Measurements from ENCODE around the gene PEPD. TPM values are rescaled to one million over a fixed set of nuclear protein-coding genes. Genes with fewer than 3 reads are reported as not detected.

PEPD gene
- total and polyA plus RNA-seq, 4 donors: 37.3 to 211 (median 117) TPM

DNA sequence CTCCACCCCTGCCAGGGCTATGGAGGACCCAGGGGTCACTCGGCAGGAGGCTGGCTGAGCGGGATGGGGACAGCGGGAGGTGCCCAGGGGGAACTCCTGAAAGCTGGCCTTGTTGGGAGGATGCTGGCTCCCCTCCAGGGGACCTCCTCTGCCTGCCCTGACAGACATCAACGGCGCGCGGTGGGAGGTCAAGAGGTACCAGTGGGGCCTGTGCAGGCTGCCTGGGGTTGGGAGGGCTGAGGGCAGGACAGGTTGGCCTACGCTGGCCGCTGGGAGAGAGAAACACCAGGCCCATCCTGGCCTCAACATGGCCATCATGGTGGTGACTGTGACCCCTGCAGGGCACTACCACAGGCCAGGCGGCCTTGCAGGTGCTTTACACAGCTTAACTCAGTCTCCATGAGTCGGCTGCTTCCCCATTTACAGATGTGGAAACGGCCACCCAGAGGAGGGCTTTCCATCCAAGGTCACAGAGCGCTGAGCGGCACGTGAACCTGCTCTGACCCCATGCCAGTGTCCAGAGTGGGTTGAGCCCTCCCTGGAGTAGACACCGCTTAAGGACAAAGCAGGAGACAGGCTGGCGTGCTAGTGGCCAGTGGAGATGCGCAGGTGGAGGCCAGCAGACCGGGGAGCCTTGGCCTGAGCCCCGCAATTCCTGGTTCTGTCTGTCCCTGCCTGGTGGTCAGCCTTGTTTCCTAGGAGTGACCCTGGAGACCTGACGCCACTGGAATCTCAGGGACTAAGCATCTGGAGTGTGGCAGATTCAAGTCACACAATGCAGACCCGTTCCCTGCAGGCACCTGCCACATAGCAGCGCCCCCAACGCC, 120.5 kb downstream of the PEPD start:
- H3K27ac ChIP-seq (ENCODE audit: low read depth in 1 of 2, low read length in 2 of 2): peak overlapping the region; percentile 92 to 98
- WGBS: 67% methylated on average over 24 of the region's 24 CpGs
- H3K4me3 ChIP-seq (ENCODE audit: low read depth in 1 of 3, low read length in 3 of 3): no peak overlapping the region
- H3K4me1 ChIP-seq (ENCODE audit: control insufficient read depth in 4 of 4, insufficient read depth in 4 of 4, low read length in 3 of 4): peaks cover 51 to 95% (median 82%) of the 10 kb centered on the region in 4 donors
- TF ChIP-seq NR2F2 (IDR thresholded peaks at IDR 0.05) (peak; percentile 36), JUND (IDR thresholded peaks at IDR 0.05) (no peak), SP1 (IDR thresholded peaks at IDR 0.05) (peak; percentile 11), GABPA (IDR thresholded peaks at IDR 0.05 in 1 of 2, conservative IDR thresholded peaks at IDR 0.05 in 1 of 2) (no peak), FOXA1 (IDR thresholded peaks at IDR 0.05) (no peak), FOXA2 (IDR thresholded peaks at IDR 0.05) (no peak), HNF4G (IDR thresholded peaks at IDR 0.05) (no peak), TAF1 (conservative IDR thresholded peaks at IDR 0.05) (no peak), EGR1 (IDR thresholded peaks at IDR 0.05; ENCODE audit: low read depth in 2 of 2) (no peak), RAD21 (IDR thresholded peaks at IDR 0.05) (no peak), RXRA (IDR thresholded peaks at IDR 0.05) (peak; percentile 57 to 78), YY1 (IDR thresholded peaks at IDR 0.05) (no peak), HNF4A (conservative IDR thresholded peaks at IDR 0.05) (peak in 1 of 2 donors; percentile 4)
- TF ChIP-seq, protein P1, sequence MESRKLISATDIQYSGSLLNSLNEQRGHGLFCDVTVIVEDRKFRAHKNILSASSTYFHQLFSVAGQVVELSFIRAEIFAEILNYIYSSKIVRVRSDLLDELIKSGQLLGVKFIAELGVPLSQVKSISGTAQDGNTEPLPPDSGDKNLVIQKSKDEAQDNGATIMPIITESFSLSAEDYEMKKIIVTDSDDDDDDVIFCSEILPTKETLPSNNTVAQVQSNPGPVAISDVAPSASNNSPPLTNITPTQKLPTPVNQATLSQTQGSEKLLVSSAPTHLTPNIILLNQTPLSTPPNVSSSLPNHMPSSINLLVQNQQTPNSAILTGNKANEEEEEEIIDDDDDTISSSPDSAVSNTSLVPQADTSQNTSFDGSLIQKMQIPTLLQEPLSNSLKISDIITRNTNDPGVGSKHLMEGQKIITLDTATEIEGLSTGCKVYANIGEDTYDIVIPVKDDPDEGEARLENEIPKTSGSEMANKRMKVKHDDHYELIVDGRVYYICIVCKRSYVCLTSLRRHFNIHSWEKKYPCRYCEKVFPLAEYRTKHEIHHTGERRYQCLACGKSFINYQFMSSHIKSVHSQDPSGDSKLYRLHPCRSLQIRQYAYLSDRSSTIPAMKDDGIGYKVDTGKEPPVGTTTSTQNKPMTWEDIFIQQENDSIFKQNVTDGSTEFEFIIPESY (IDR thresholded peaks at IDR 0.05): no peak
- TF ChIP-seq, protein P2, sequence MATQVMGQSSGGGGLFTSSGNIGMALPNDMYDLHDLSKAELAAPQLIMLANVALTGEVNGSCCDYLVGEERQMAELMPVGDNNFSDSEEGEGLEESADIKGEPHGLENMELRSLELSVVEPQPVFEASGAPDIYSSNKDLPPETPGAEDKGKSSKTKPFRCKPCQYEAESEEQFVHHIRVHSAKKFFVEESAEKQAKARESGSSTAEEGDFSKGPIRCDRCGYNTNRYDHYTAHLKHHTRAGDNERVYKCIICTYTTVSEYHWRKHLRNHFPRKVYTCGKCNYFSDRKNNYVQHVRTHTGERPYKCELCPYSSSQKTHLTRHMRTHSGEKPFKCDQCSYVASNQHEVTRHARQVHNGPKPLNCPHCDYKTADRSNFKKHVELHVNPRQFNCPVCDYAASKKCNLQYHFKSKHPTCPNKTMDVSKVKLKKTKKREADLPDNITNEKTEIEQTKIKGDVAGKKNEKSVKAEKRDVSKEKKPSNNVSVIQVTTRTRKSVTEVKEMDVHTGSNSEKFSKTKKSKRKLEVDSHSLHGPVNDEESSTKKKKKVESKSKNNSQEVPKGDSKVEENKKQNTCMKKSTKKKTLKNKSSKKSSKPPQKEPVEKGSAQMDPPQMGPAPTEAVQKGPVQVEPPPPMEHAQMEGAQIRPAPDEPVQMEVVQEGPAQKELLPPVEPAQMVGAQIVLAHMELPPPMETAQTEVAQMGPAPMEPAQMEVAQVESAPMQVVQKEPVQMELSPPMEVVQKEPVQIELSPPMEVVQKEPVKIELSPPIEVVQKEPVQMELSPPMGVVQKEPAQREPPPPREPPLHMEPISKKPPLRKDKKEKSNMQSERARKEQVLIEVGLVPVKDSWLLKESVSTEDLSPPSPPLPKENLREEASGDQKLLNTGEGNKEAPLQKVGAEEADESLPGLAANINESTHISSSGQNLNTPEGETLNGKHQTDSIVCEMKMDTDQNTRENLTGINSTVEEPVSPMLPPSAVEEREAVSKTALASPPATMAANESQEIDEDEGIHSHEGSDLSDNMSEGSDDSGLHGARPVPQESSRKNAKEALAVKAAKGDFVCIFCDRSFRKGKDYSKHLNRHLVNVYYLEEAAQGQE (IDR thresholded peaks at IDR 0.05): no peak
- TF ChIP-seq, protein P3, sequence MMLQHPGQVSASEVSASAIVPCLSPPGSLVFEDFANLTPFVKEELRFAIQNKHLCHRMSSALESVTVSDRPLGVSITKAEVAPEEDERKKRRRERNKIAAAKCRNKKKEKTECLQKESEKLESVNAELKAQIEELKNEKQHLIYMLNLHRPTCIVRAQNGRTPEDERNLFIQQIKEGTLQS (IDR thresholded peaks at IDR 0.05): no peak
- TF ChIP-seq, protein P4, sequence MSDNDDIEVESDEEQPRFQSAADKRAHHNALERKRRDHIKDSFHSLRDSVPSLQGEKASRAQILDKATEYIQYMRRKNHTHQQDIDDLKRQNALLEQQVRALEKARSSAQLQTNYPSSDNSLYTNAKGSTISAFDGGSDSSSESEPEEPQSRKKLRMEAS (IDR thresholded peaks at IDR 0.05): no peak
- TF ChIP-seq, protein P5, sequence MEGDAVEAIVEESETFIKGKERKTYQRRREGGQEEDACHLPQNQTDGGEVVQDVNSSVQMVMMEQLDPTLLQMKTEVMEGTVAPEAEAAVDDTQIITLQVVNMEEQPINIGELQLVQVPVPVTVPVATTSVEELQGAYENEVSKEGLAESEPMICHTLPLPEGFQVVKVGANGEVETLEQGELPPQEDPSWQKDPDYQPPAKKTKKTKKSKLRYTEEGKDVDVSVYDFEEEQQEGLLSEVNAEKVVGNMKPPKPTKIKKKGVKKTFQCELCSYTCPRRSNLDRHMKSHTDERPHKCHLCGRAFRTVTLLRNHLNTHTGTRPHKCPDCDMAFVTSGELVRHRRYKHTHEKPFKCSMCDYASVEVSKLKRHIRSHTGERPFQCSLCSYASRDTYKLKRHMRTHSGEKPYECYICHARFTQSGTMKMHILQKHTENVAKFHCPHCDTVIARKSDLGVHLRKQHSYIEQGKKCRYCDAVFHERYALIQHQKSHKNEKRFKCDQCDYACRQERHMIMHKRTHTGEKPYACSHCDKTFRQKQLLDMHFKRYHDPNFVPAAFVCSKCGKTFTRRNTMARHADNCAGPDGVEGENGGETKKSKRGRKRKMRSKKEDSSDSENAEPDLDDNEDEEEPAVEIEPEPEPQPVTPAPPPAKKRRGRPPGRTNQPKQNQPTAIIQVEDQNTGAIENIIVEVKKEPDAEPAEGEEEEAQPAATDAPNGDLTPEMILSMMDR (IDR thresholded peaks at IDR 0.05; ENCODE audit: low read depth, low read length, missing input control): no peak
- no peak for DNase-seq (ENCODE audit: low spot score)
- no peaks in the 10 kb centered on the region for H3K9me3 ChIP-seq (ENCODE audit: control insufficient read depth in 4 of 4, low read length in 3 of 4)
- H3K9ac ChIP-seq (ENCODE audit: low read depth in 1 of 2, low read length in 2 of 2): peak overlapping the region in 1 of 2 donors; percentile 32
- no peaks in the 10 kb centered on the region for H3K27me3 ChIP-seq (ENCODE audit: control insufficient read depth in 4 of 4, insufficient read depth in 4 of 4, low read length in 3 of 4)
- H3K36me3 ChIP-seq (ENCODE audit: control insufficient read depth in 4 of 4, insufficient read depth in 3 of 4, low read depth in 1 of 4, low read length in 3 of 4): no peaks in the 10 kb centered on the region

All from liver (tissue), 9 donors.